Neural cell (in vitro differentiated cells): ENCODE data around the gene VEZF1. TPM values are rescaled to one million over a fixed set of nuclear protein-coding genes. Genes with fewer than 3 reads are reported as not detected.

Experiments used
- H2AFZ ChIP-seq: fragments of 200-600, 300-800 bp; sonication (generic), shearing (Covaris generic); 2 replicates; pipeline ENCODE4 v1.6.0; 2014; ENCODE audit warnings: low read depth, mild to moderate bottlenecking, antibody characterized with exemption, low read length, moderate library complexity
- H3F3A ChIP-seq: fragments of 200-600 bp; shearing (Covaris generic); 2 replicates; pipeline ENCODE4 v1.6.1; 2016; ENCODE audit warnings: mild to moderate bottlenecking, moderate library complexity, mixed read lengths, antibody characterized with exemption, low read length; ENCODE audit not compliant: insufficient read depth, poor library complexity, severe bottlenecking
- H3K27ac ChIP-seq: fragments of 200-600, 300-800 bp; sonication (generic), shearing (Covaris generic); 2 replicates; pipeline ENCODE4 v1.5.1; 2014; ENCODE audit warnings: mild to moderate bottlenecking, low read length, moderate library complexity
- H3K27me3 ChIP-seq: fragments of 300-800, 200-600 bp; sonication (generic), shearing (Covaris generic); 2 replicates; pipeline ENCODE4 v1.6.0; 2014; ENCODE audit warnings: mild to moderate bottlenecking, low read depth, low read length, moderate library complexity; ENCODE audit not compliant: insufficient read depth
- H3K36me3 ChIP-seq: fragments of 300-800, 200-600 bp; sonication (generic), shearing (Covaris generic); 2 replicates; pipeline ENCODE4 v1.5.1; 2014; ENCODE audit warnings: mild to moderate bottlenecking, antibody characterized with exemption, low read length, moderate library complexity; ENCODE audit not compliant: insufficient read depth
- H3K4me2 ChIP-seq: fragments of 300-800, 200-600 bp; sonication (generic), shearing (Covaris generic); 2 replicates; pipeline ENCODE4 v1.6.0; 2014; ENCODE audit warnings: mild to moderate bottlenecking, low read length
- H3K4me3 ChIP-seq: fragments of 300-800, 200-600 bp; sonication (generic), shearing (Covaris generic); 2 replicates; pipeline ENCODE4 v1.5.1; 2014; ENCODE audit warnings: mild to moderate bottlenecking, low read length, moderate library complexity
- H3K79me2 ChIP-seq: fragments of 200-600 bp; shearing (Covaris generic); replicated peaks from 2 replicates; pipeline ENCODE4 v1.6.0; 2014; ENCODE audit warnings: mild to moderate bottlenecking, low read length, moderate library complexity; ENCODE audit not compliant: insufficient read depth
- H3K9ac ChIP-seq: fragments of 300-800, 200-600 bp; sonication (generic), shearing (Covaris generic); 2 replicates; pipeline ENCODE4 v1.6.1; 2016; ENCODE audit warnings: mild to moderate bottlenecking, low read length, mixed read lengths
- H3K9me2 ChIP-seq: fragments of 200-600 bp; shearing (Covaris generic); 2 replicates; pipeline ENCODE4 v1.6.1; 2016; ENCODE audit warnings: mild to moderate bottlenecking, low read length, mixed read lengths; ENCODE audit not compliant: insufficient read depth
- H3K9me3 ChIP-seq: fragments of 200-600, 300-800 bp; sonication (generic), shearing (Covaris generic); 2 replicates; pipeline ENCODE4 v1.6.1; 2016; ENCODE audit warnings: mild to moderate bottlenecking, mixed run types, low read length, moderate library complexity, mixed read lengths
- H4K20me1 ChIP-seq: fragments of 200-600 bp; shearing (Covaris generic); 2 replicates; pipeline ENCODE4 v1.6.1; 2016; ENCODE audit warnings: mild to moderate bottlenecking, mixed run types; ENCODE audit not compliant: insufficient read depth
- CTCF ChIP-seq: fragments of 450-650 bp; IDR thresholded peaks from 2 replicates; pipeline ENCODE4 v1.5.1; 2014; ENCODE audit warnings: antibody characterized with exemption, mild to moderate bottlenecking, moderate library complexity; ENCODE audit not compliant: poor library complexity, severe bottlenecking
- EP300 ChIP-seq: fragments of 450-650 bp; conservative IDR thresholded peaks from 2 replicates; pipeline ENCODE4 v1.6.1; 2014; ENCODE audit warnings: antibody characterized with exemption, mild to moderate bottlenecking, moderate library complexity; ENCODE audit not compliant: poor library complexity, severe bottlenecking
- EZH2 ChIP-seq: fragments of 200-600, 300-800 bp; shearing (Covaris generic), sonication (generic); IDR thresholded peaks from 2 replicates; pipeline ENCODE4 v1.6.1; 2014; ENCODE audit warnings: antibody characterized with exemption, low read length, borderline replicate concordance, mild to moderate bottlenecking; ENCODE audit not compliant: insufficient read depth, poor library complexity, severe bottlenecking
- MXI1 ChIP-seq: fragments of 450-650 bp; conservative IDR thresholded peaks from 2 replicates; pipeline ENCODE4 v1.6.1; 2014; ENCODE audit warnings: antibody characterized with exemption, mild to moderate bottlenecking; ENCODE audit not compliant: poor library complexity, severe bottlenecking
- POLR2AphosphoS5 ChIP-seq: IDR thresholded peaks from 2 replicates; pipeline ENCODE4 v1.6.1; 2012
- RAD21 ChIP-seq: fragments of 450-650 bp; conservative IDR thresholded peaks from 2 replicates; pipeline ENCODE4 v1.6.1; 2014; ENCODE audit warnings: antibody characterized with exemption, mild to moderate bottlenecking, moderate library complexity
- SMC3 ChIP-seq: fragments of 450-650 bp; conservative IDR thresholded peaks from 2 replicates; pipeline ENCODE4 v1.6.1; 2014; ENCODE audit warnings: antibody characterized with exemption, mild to moderate bottlenecking, moderate library complexity; ENCODE audit not compliant: poor library complexity
- TAF1 ChIP-seq: IDR thresholded peaks from 2 replicates; pipeline ENCODE4 v1.6.1; 2012; ENCODE audit warnings: low read depth
- polyA plus RNA-seq: library from polyadenylated mRNA; depleted of rRNA; stranded (reverse); fragments of >200 nt; gene quantifications from 2 replicates; pipeline ENCODE4 v1.2.3, GENCODE V29; 2014
- TF ChIP-seq, protein P1 (sequence below): IDR thresholded peaks from 2 replicates; pipeline ENCODE4 v1.6.1; 2012; ENCODE audit warnings: borderline replicate concordance

Gene VEZF1
- polyA plus RNA-seq, 1 donor from 2014 or later, result 64.6 TPM

DNA sequence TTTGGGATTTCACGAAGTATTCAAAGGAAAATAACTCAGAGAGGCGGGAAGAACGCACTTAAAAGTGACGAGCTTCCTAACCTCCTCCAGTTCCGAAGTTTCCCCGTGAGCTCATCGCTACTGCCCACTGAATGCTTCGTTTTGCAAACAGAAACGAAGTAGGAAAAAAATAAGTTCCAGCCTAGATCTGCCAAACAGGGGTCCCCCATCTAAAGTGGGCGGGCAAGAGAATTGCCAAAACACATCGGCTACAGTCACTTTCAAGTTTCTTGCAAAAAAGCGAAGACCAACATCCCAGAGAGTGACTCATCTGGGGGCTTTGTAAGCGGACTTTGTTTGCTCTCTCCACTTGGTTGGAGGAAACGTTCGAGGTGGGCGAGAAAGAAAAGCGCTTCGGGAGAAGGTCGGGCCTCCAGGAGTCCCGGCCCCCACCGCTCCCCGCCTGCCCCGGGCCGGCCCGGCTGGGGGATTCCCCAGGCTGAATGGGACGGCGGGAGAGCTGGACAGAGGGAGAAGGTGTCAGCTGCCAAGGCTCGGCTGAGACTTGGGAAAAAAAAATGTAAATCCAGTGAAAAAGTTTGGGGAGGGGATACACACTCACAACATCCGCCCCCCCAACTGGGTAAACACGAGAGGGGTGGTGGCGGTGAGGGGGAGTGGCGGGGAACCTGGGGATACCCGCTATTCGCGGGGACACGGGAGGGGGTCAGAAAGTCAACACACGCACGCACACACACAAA, 1.0 kb downstream of the VEZF1 start:
- H3K9me3 ChIP-seq, result no peaks in the 10 kb centered on the region
- H4K20me1 ChIP-seq, result peaks cover 21% of the 10 kb centered on the region
- H3K4me3 ChIP-seq, result peak overlapping the region; percentile 91
- no peaks in the 10 kb centered on the region for H3K27me3 ChIP-seq
- peak overlapping the region; percentile 95 for H3K9ac ChIP-seq
- H2AFZ ChIP-seq, result peak overlapping the region; percentile 74
- TF ChIP-seq EZH2, result no peak
- TF ChIP-seq, protein P1, sequence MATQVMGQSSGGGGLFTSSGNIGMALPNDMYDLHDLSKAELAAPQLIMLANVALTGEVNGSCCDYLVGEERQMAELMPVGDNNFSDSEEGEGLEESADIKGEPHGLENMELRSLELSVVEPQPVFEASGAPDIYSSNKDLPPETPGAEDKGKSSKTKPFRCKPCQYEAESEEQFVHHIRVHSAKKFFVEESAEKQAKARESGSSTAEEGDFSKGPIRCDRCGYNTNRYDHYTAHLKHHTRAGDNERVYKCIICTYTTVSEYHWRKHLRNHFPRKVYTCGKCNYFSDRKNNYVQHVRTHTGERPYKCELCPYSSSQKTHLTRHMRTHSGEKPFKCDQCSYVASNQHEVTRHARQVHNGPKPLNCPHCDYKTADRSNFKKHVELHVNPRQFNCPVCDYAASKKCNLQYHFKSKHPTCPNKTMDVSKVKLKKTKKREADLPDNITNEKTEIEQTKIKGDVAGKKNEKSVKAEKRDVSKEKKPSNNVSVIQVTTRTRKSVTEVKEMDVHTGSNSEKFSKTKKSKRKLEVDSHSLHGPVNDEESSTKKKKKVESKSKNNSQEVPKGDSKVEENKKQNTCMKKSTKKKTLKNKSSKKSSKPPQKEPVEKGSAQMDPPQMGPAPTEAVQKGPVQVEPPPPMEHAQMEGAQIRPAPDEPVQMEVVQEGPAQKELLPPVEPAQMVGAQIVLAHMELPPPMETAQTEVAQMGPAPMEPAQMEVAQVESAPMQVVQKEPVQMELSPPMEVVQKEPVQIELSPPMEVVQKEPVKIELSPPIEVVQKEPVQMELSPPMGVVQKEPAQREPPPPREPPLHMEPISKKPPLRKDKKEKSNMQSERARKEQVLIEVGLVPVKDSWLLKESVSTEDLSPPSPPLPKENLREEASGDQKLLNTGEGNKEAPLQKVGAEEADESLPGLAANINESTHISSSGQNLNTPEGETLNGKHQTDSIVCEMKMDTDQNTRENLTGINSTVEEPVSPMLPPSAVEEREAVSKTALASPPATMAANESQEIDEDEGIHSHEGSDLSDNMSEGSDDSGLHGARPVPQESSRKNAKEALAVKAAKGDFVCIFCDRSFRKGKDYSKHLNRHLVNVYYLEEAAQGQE, result no peak
- no peak for TF ChIP-seq TAF1
- TF ChIP-seq EP300, result no peak
- peak; percentile 15 for TF ChIP-seq SMC3
- peak; percentile 17 for TF ChIP-seq MXI1
- no peaks in the 10 kb centered on the region for H3K36me3 ChIP-seq
- peak overlapping the region; percentile 83 for H3K4me2 ChIP-seq
- H3F3A ChIP-seq, result peaks cover 5% of the 10 kb centered on the region
- H3K79me2 ChIP-seq, result peaks cover 54% of the 10 kb centered on the region
- H3K27ac ChIP-seq, result peak overlapping the region; percentile 91
- no peaks in the 10 kb centered on the region for H3K9me2 ChIP-seq

GRCh38 chr17:57985675-57985974, 2.4 kb downstream of the VEZF1 start:
- H4K20me1 ChIP-seq, result peaks cover 21% of the 10 kb centered on the region
- H3F3A ChIP-seq, result peaks cover 5% of the 10 kb centered on the region
- no peak overlapping the region for H3K27ac ChIP-seq
- TF ChIP-seq RAD21, result no peak
- TF ChIP-seq SMC3, result no peak
- no peak for TF ChIP-seq MXI1
- no peak for TF ChIP-seq CTCF
- TF ChIP-seq POLR2AphosphoS5, result no peak
- TF ChIP-seq, protein P1, result no peak
- TF ChIP-seq EP300, result no peak
- TF ChIP-seq TAF1, result no peak
- no peak for TF ChIP-seq EZH2
- H3K79me2 ChIP-seq, result peaks cover 68% of the 10 kb centered on the region
- peak overlapping the region; percentile 13 for H3K9ac ChIP-seq
- peak overlapping the region; percentile 91 for H3K4me3 ChIP-seq
- no peaks in the 10 kb centered on the region for H3K9me2 ChIP-seq
- peak overlapping the region; percentile 83 for H3K4me2 ChIP-seq
- H2AFZ ChIP-seq, result no peak overlapping the region
- H3K27me3 ChIP-seq, result no peaks in the 10 kb centered on the region
- no peaks in the 10 kb centered on the region for H3K9me3 ChIP-seq
- no peaks in the 10 kb centered on the region for H3K36me3 ChIP-seq
